GM21381 (cell line): ENCODE data around the gene MYO3B.
"Not testable (repeated sequence)": the region's sequence is repeated elsewhere in the genome, so short reads cannot be mapped to it uniquely, and the experiment has no call there.

Experiments used
- ATAC-seq: cut with Tn5 transposase; IDR thresholded peaks from one replicate; pipeline ENCODE4 v1.9.1; 2021; ENCODE audit warnings: mild to moderate bottlenecking, moderate library complexity; ENCODE audit not compliant: unreplicated experiment

MYO3B gene

GRCh38 chr2:170332676-170333402 lies 154.9 kb downstream of the MYO3B start:
- no peak for ATAC-seq

- no peak for ATAC-seq
These were observed 157.4 kb downstream of the MYO3B start for GRCh38 chr2:170335351-170335750.

- ATAC-seq, result no peak
These were observed 158.5 kb downstream of the MYO3B start for GRCh38 chr2:170336408-170336807.

GRCh38 chr2:170336916-170337315 lies 159.0 kb downstream of the MYO3B start:
- no peak for ATAC-seq

- ATAC-seq, result no peak
These were observed 161.4 kb downstream of the MYO3B start for GRCh38 chr2:170339322-170339721.

- no peak for ATAC-seq
These were observed 162.1 kb downstream of the MYO3B start for GRCh38 chr2:170339750-170340692.

GRCh38 chr2:170340693-170341068 lies 162.7 kb downstream of the MYO3B start:
- no peak for ATAC-seq

GRCh38 chr2:170341684-170342623 lies 164.0 kb downstream of the MYO3B start:
- ATAC-seq, result no peak

GRCh38 chr2:170344663-170345346 lies 166.9 kb downstream of the MYO3B start:
- no peak for ATAC-seq

- ATAC-seq, result no peak
These were observed 167.7 kb downstream of the MYO3B start for GRCh38 chr2:170345607-170346006.

- not testable (repeated sequence) for ATAC-seq
These were observed 171.3 kb downstream of the MYO3B start for GRCh38 chr2:170349269-170349668.

- no peak for ATAC-seq
These were observed 173.2 kb downstream of the MYO3B start for GRCh38 chr2:170350929-170351826.

- ATAC-seq, result no peak
These were observed 175.8 kb downstream of the MYO3B start for GRCh38 chr2:170353723-170354122.

- no peak for ATAC-seq
These were observed 176.4 kb downstream of the MYO3B start for GRCh38 chr2:170354388-170354787.

- ATAC-seq, result no peak
These were observed 177.2 kb downstream of the MYO3B start for GRCh38 chr2:170354855-170355780.

- no peak for ATAC-seq
These were observed 181.5 kb downstream of the MYO3B start for GRCh38 chr2:170359466-170359865.

GRCh38 chr2:170360546-170361089 lies 182.7 kb downstream of the MYO3B start:
- ATAC-seq, result no peak
